ENCODE results near the gene TP73.

The TP73 gene

DNA sequence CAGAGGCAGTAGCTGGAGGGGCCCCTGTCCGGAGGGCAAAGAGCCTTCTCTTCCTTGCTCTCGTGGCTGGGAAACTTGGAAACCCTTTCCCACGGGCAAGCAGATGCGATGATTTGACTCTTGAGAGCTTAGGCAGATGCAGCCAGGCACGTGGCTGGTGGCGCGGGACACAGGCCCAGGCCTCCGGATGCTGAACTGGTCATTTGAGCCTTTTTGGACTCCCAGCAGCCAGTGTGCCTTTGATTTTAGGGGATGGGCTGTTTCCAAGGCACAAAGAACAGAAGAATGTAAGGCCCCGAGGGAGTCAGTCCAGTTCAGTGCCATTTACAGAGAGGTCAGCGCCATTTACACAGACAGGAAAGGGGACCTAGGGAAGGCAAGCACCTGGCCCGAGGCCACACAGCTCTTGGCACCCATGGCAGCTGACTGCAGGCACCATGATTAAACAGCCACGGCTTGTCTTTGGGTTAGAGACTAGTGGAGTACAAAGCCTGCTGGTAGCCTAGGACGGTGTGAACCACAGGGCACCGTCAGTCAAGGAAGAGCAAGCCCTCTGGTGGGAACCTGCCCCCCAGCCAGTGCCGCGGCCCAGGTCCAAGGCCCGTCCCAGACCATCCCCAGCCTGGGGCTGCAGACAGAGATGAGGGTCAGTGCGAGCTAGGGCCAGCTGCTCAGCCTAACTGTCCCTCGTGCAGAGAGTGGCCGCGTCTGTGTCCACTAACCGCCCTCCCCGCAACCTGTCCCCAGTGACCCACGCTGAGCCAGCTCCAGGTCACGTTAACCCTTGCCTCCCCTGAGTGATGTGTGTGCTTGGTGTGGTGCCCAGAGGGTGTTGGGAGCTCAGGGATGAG, 79.5 kb downstream of the TP73 start:
- FAIRE-seq = no peak

- no peak for FAIRE-seq
Observed at GRCh38 chr1:3732434-3733093, 80.2 kb downstream of the TP73 start.

DNA sequence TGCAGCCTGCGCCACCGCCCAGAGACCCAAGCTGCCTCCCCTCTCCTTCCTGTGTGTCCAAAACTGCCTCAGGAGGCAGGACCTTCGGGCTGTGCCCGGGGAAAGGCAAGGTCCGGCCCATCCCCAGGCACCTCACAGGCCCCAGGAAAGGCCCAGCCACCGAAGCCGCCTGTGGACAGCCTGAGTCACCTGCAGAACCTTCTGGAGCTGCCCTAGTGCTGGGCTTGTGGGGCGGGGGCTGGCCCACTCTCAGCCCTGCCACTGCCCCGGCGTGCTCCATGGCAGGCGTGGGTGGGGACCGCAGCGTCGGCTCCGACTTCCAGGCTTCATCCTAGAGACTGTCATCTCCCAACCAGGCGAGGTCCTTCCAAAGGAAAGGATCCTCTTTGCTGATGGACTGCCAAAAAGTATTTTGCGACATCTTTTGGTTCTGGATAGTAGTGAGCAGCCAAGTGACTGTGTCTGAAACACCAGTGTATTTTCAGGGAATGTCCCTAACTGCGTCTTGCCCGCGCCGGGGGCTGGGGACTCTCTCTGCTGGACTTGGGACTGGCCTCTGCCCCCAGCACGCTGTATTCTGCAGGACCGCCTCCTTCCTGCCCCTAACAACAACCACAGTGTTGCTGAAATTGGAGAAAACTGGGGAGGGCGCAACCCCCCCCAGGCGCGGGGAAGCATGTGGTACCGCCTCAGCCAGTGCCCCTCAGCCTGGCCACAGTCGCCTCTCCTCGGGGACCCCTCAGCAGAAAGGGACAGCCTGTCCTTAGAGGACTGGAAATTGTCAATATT, 81.0 kb downstream of the TP73 start:
- FAIRE-seq = no peak

- no peak for FAIRE-seq
Observed at GRCh38 chr1:3733883-3734589, 81.7 kb downstream of the TP73 start.

DNA sequence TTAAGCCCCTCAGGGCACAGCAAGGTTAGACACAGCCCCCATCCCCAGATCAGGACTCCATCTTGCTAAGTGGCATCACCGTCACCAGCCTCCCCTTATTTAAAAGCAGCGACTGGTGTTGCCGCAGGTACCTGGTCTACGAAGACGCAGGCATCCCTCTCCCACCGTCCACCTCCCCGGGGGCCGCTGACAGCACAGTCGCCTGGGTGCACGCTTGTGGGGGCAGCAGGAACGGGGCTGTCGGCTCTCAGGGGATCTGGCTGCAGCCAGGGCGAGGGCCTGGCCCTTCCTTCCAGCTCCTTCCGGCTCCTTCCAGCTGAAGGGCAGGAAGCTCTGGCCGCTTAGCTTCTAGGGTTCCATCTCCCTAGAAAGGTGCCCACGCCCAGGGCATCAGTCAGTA, 82.3 kb downstream of the TP73 start:
- FAIRE-seq = no peak

GRCh38 chr1:3735027-3735681, 82.8 kb downstream of the TP73 start:
- FAIRE-seq = no peak

- FAIRE-seq = no peak
Observed at GRCh38 chr1:3735688-3736087, 83.4 kb downstream of the TP73 start.

DNA sequence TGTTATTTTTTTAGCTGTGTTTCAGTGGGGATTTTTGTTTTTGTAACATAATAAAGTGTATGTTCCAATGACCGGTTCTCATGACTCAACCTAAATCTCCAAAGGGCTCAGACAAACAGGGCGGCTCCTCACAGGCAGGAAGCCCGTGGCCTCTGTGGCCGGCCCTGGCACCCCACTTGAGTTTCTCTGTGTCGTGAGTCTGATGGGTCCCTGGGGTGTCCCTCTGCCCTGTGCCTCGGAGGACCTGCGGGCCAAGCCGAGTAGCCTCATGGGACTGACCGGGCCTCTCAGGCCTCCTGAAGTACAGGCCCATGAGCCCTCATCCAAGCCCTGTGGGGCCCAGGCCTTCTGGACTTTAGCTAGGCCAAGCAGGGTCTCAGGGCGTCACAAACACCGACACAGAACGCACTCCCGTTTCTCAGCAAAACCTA, 83.8 kb downstream of the TP73 start:
- no peak for FAIRE-seq

DNA sequence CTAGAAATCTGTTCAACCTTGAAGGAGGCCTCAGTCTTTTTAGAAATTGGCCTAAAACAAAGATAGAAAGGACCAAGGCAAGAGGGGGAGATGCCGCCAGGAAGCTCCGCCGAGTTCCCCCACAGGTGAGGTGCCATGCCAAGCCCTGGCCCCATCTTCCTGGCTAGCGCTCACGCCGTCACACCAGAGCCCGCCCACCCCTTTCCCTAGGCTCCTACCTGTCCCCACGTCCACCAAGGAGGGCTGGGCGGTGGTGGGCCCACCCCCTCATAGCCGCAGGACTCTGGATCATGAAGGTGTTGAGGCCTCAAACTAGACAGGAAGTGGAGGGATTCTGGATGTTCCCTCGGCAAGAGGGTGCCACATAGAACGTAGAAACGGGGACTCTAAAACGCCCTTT, 84.4 kb downstream of the TP73 start:
- FAIRE-seq = no peak

- FAIRE-seq = no peak
Observed at GRCh38 chr1:3738943-3739342, 86.6 kb downstream of the TP73 start.

DNA sequence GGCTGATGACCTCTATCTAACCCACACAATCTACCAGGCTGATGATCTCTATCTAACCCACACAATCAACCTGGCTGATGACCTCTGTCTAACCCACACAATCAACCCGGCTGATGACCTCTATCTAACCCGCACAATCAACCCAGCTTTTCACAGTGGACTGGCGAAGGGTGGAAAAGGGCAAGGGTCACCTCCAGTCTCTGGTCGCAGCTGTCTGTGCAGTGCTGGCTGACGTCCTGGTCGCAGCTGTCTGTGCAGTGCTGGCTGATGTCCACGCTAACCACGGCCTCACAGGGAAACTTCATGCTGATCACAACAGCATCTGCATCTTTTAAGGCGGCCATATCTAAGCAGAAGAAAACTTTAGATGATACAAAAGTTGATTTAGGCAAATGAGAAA, 87.7 kb downstream of the TP73 start:
- FAIRE-seq = no peak

- no peak for FAIRE-seq
Observed at GRCh38 chr1:3740752-3741151, 88.4 kb downstream of the TP73 start.

DNA sequence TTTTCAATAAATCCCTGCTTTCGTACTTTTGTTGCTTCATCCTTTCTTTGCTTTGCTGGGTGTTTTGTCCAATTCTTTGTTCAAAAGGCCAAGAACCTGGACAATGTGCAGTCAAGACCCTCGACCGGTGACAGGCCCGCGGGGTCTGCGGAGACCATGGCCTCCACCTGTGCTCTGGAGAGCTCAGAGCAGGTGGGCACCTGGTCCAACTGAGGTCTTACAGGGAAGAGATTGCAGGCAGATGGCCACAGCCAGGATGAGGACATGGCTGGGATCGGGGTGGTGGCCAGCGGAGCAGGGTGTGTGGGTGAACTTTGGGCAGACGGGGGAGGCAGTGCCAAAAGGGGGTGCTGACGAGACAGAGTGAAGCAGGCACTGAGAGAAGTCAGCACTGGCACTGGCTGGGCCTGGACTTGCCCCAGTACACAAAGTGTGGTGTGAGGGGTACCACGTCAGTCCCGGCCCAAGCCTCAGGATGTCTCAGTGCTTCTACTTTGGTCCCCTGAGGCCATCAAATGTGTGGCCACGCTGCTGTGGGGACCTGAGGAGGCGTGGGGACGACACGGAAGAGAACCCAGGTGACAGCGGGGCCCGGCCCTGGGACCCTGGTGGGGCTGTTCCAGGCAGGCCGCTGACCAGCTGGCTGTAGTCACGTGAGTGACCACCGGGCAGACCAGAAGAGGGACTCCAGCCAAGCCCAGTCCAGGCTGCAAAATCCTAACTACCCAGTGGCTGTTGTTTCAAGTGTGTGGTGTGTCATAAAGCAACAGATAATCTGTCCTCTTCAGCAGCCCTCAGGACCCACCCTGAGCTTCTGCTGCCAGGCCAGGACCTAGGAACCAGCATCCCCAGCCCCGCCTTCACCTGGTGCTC, 89.5 kb downstream of the TP73 start:
- FAIRE-seq = no peak

DNA sequence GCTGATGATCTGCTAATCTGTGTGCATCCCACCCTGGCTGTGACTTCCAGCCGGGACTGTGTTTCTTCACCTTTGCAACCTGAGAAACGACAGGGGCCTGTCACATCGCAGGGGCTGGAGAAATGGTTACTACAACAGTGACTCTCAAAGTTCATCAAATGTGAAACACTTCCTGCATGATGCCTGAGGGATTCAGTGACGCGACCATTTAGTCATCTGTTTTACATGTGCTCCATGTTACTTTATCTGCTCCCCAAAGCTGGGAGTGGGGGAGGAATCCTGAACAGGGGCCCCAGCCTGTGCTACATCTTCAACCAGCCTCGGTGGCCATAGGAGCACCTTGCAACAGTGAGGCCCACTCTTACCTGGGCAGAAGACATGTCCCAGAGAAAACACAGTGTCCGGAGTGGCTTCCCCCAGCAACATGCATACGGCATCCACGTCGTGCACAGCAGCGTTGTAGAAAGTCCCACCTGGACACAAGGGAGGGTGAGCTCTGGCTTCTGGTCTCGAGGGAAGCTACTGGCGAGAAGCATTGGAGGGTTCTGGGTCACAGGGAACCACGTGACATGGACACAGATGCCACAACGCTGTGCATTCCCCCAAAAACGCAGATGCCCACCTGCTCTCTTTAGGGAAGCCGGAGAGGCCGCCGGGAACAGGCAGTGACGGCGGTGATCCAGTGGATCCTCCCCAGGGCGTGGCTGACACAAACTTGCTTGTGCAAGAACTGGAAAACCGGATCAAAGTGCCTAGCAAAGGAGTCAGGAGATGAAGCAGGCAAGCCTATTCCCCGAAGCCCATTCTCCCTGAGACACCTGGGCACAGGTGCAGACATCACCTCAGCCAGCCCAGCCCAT, 90.4 kb downstream of the TP73 start:
- FAIRE-seq = no peak

DNA sequence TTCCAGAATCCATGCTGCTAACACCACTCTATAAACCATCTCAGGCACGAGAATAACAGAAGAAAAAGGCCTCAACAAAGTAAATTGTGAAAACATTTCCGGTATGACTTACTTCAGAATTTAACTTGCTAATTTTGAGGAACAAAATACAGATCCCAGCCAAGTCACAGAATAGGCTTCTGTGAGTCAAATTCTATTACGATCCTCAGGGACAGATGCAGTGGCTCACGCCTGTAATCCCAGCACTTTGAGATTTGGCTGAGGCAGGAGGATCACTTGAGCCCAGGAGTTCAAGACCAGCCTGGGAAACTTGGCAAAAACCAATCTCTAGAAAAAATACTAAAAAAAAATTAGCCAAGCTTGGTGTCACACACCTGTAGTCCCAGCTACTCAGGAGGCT, 91.1 kb downstream of the TP73 start:
- no peak for FAIRE-seq

GRCh38 chr1:3743826-3744225, 91.5 kb downstream of the TP73 start:
- no peak for FAIRE-seq

- FAIRE-seq = no peak
Observed at GRCh38 chr1:3744646-3745045, 92.3 kb downstream of the TP73 start.

DNA sequence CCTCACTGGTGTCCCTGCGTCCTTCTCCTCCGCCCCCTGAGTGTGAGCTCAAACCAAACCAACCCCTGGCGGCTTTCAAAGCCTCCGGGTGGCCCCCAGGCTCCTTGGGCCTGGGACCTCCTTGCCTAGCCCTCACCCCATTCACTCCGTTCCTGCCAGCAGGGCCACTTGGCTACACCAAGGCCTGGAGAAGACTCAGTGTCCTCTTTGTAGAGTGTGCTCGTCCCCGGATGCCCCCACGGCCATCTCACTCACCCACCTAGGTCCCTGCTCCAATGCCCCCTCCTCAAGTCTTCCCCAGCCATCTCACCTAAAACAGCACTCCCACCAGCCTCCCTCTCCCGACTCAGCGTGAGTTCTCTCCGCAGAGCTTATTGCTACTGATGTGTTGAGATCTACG, 92.8 kb downstream of the TP73 start:
- no peak for FAIRE-seq

- FAIRE-seq = no peak
Observed at GRCh38 chr1:3745590-3746381, 93.5 kb downstream of the TP73 start.
